Measurements from ENCODE around the gene MYO15B.

Gene MYO15B

GRCh38 chr17:75641343-75641742, 53.7 kb downstream of the MYO15B start:
- DNase-seq: no peak

DNA sequence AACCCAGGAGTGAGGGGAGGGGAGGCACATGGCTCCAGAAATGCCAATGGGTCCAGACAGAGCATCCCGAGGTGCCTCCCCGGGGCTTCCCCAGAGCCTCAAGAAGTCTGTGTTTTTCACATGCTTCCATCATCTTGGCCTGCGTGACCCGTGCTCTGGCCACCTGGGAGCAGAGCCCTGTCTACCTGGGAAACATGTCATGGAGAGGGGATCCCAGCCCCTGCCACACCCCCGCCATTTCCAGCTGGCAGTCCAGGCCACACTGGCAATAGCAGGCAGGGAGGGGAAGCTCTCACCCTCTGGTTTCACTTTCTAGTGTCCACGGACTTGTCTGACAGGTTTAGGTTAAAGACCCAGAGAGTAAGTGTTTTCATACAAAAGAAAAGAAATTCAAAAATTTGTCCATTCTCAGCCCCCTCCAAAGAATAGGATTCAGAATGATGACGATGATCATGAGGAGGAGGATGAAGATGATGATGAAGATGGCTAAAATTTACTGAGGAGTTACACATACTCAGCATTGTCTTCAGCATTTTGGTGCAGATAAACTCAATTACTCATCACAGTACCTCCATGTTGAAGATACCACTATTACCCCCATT, 54.7 kb downstream of the MYO15B start:
- DNase-seq: no peak

DNA sequence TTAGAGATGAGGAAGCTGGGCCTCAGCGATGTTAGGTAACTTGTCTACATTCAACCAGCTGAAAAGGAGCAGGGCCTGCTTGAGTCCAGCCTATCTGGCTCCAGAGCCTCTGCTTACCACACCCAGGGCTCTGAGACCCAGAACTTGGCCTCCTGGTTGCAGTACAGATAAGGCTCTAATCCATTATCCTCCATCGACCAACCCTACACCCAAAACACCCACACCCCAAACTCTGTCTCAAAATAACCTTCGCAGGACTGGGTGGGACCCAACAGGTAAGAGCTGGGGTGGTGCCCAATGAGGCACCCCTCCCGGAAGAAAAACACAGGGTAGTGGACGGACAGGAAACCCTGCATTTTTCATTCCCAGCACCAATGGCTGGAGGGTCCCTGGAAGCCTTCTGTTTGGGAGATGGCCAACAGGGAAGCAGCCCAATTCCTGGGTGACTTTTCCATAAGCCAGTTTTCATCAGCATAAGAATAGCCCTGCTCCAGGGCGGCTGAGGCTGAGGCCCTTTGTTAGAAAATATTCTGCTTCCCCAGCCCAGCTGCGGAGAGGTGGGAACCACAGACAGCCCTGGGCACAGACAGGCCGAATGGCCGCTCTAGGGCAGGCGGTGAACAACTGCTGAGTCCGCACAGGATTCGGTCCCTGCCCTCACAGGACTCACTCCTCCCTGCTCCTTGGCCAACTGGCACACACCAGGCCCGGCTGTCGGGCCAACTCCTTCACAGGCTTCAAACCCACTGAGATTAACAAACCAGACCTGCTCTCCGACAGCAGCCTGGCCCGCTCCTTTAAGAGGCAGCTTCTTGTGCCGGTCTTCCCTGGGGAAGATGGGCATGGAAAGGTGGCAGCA, 55.4 kb downstream of the MYO15B start:
- DNase-seq: no peak

- DNase-seq: no peak
Measured at GRCh38 chr17:75643643-75644017, 56.0 kb downstream of the MYO15B start.

DNA sequence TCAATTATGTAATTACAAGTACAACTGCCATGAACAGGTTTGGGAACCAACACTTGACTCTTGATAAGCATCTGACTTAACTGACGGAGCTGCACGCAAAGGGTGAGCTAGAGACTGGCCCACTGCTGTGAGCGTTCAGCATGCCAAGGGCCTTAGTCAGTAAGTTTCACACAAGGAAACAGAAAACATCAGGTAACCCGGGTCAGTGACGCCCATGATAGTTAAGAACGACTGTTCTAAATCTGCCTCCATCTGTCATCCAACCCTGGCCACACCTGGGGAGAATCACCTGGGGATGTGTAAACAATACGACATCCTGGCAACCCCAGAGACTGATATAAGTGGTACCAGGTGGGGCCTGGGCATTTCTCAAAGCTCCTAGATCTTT, 57.9 kb downstream of the MYO15B start:
- DNase-seq: no peak

- DNase-seq: no peak
Measured at GRCh38 chr17:75645889-75646637, 58.5 kb downstream of the MYO15B start.

DNA sequence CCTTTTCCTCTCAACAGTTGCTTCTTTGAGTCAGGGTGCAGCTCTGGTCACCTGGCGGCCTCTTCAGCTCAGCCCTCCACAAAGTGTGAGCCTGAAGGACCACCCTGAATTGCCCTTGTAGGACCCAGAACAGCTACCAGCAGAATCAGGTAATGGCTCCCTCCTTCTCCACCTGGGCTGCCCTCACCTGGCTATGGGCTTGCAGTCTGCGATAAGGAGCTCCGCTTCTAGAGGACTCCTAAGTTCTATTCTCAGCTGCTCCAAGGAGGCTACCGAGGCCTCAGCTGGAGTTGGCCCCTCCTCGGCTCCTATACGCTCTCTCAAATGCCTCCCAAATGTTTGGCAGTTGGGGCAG, 59.0 kb downstream of the MYO15B start:
- no peak for DNase-seq

DNA sequence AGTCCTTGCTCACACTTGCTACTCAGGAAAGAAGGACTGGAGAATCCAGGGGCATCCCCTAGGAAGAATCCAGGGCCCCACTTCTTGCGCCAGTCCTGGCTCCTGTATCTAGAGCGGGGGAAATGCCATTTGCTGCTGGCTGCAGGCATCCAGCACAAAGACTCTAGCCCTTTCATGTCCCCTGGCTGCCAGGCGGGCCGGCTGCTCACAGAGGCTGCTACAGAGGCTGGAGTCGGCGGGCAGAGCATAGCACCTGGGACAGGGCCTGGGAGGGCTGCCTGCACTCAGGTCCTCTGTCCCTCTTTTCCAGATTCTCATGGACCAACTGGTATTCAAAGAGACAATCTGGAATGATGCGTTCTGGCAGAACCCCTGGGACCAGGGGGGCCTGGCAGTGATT, 59.5 kb downstream of the MYO15B start:
- no peak for DNase-seq

- DNase-seq: no peak
Measured at GRCh38 chr17:75647921-75648320, 60.3 kb downstream of the MYO15B start.

DNA sequence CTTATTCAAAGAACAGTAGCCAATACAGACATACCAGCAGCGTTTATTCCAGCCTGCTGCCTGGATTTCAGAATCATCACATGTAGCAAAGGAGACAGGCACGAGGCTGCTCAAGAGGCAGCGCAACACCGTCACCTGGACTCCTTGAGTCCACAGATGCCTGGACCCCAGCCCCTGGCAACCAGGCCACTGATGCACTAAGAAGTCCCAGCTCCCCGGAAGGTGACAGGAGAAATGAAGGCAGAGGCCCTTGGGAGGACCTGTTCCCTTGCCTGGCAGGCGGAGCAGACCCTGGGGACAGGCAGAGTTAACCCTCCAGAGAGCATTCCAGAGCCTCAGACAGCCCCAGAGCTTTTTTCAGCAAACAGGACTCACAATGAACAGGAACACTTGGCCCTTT, 62.1 kb downstream of the MYO15B start:
- no peak for DNase-seq

- no peak for DNase-seq
Measured at GRCh38 chr17:75650874-75651273, 63.3 kb downstream of the MYO15B start.

GRCh38 chr17:75652341-75652740, 64.7 kb downstream of the MYO15B start:
- DNase-seq: no peak

GRCh38 chr17:75652934-75653549, 65.4 kb downstream of the MYO15B start:
- DNase-seq: peak; percentile 42

GRCh38 chr17:75654176-75654575, 66.6 kb downstream of the MYO15B start:
- DNase-seq: no peak

- no peak for DNase-seq
Measured at GRCh38 chr17:75658237-75658636, 70.6 kb downstream of the MYO15B start.

DNA sequence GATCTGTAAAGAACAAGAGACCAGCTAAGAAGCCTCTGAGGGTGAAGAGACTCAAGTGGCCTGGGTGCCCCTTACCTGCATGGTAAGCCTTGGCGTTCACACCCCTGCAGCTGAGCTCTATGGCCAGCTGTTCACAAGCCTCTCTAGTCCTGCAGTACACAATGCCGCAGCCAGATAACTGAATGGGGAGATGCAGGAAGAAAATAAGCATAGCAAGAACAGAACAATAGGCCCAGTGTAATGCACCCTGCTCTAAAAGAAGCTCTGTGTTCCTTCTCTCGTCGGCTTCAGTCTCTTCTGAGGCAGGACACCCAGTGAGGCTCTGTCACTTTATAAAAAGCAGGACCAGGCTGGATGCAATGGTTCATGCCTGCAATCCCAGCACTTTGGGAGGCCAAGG, 73.9 kb downstream of the MYO15B start:
- DNase-seq: no peak

GRCh38 chr17:75662511-75662910, 74.9 kb downstream of the MYO15B start:
- DNase-seq: no peak

DNA sequence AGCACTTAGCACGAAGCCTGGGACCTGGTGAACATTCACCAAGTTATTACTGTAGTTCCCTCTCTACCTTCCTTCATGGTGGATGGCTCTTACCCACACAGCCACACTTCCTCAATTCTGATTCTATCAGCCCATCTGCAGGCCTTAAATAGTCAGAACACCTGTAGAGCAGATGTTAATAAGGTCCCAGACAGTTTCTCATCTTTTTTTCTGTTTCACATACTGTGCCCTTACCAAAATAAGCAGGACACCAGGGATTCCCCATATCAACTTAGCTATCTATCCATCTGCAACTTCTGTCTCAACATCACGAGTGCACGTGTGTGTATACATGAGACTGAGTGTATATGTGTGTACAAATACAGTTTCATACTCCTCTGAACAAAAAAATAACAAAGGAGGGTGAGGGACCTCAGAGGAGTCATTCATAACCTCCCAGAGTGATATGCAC, 76.5 kb downstream of the MYO15B start:
- no peak for DNase-seq

DNA sequence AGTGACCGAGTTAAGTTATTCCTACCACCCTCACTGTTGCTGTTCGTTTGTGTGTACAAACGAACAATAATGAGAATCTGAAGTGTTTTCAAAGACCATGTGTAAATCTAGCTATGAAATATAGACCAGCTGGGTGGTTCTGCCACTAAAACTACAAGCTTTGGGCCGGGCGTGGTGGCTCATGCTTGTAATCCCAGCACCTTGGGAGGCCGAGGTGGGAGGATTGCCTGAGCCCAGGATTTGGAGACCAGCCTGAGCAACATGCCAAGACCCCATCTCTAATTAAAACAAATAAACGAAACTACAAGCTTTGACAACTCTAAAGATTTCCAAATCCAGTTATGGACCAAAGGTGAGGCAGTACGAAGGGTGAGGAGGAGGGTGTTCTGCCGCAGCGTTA, 78.4 kb downstream of the MYO15B start:
- no peak for DNase-seq

DNA sequence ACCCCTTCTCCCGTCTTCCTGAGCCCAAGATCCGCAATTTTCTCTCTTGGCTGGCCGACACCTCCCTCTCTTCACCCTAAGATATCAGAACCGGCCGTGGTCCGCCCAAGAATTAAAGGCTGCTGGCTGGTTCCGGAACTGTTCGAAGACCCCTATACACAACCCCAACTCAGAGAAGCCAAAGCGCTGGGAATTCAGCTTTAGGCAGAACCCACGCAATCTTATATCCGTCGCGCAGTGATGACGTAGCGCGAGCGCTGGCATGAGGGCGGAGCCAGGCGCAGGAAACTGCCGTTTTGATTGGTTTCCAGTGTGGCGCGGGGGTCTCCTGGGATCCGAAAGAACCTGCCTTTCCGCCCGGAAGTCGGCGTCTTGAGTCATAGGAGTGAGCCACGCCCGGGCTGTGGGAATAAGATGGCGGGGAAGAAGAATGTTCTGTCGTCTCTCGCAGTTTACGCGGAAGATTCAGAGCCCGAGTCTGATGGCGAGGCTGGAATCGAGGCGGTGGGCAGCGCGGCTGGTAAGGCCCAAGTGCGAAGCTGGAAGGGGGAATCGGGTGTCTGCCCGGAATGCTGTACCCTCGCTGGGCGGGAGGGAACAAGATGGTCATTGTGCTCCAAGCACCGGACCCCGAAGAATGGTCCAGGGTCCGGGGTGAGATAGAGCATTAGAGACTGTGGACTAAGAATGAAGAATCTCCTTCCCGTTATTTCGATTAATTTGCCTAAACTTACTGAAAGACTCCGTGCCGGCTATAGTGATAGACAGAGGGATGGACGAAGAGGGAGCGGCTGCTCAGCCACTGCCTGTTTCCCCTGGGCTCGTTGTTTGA, 79.6 kb downstream of the MYO15B start, which contains the start of the genes RECQL5 and SAP30BP:
Gene RECQL5, minus strand, starts transcription at position 196 of the 832 bp plus-strand sequence. CDS start 597 bp downstream, outside the sequence.
Gene SAP30BP, plus strand, starts transcription at position 380 of the 832 bp plus-strand sequence. Its CDS starts 35 bp downstream, at position 415.
- DNase-seq: peak; percentile 98

DNA sequence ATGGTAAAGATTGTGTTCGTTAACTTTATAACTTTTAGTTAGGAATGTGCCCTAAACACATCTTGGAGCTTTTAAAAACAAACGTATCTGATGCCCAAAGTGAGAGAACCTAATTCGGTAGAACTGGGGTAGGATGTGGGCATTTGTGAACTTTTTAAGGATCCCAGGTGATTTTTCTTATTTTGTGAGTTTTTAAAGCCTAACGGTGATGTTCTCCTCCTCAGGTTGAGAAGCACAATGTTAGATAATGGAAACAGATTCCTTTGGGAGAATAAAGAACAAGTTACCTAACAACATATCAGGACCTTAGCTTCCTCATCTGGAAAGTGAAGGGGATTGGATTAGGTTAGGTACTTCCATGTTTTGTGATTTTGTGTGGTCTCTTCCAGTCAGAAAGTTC, 80.2 kb downstream of the MYO15B start:
- DNase-seq: no peak

DNA sequence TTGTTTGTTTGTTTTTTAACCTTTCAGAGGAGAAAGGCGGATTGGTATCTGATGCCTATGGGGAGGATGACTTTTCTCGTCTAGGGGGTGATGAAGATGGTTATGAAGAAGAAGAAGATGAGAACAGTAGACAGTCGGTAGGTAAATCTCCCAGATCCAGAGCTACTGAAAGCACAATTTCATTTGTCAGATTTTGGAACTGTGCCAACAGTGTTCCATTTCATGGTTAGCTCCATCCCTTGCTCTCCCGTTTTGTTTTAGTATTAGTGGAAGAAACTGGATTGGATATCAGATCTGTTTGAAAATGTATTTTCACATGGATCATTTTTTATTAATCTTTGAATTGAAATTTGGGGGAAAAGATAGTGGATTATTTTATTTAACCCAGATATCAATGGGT, 80.9 kb downstream of the MYO15B start:
- DNase-seq: no peak
